Gastrocnemius medialis (tissue), 4 donors: Measurements from ENCODE around the gene PCSK6. TPM values are rescaled to one million over a fixed set of nuclear protein-coding genes. Genes with fewer than 3 reads are reported as not detected.

Experiments
- ATAC-seq, 2 donors: fragments of 150-250 bp; one replicate each; pipeline ENCODE4 v1.9.1; 2016
- DNase-seq, 2 donors: peaks; one replicate each; pipeline ENCODE4 v3.0.0-alpha.2; 2019
- H3K27ac ChIP-seq, 4 donors: fragments of 200-600 bp; sonication (generic); 1 replicate in 1 of 4; 2 replicates in 3 of 4; pipeline ENCODE4 v1.5.1; 2016 to 2018; ENCODE audit warnings: mild to moderate bottlenecking in 2 of 4, moderate library complexity in 1 of 4
- H3K27me3 ChIP-seq, 3 donors: fragments of 200-600 bp; sonication (generic) in 2 of 3; 1 replicate in 1 of 3; 2 replicates in 2 of 3; pipeline versions ENCODE4 v1.5.1 to v1.6.0; 2016 to 2019; ENCODE audit warnings: mild to moderate bottlenecking in 1 of 3, moderate library complexity in 1 of 3
- H3K36me3 ChIP-seq, 2 donors: fragments of 200-600 bp; sonication (generic) in 1 of 2; one replicate each; pipeline ENCODE4 v1.5.1; 2017 to 2018
- H3K4me1 ChIP-seq, 2 donors: fragments of 200-600 bp; sonication (generic) in 1 of 2; one replicate each; pipeline ENCODE4 v1.5.1; 2016 to 2017; ENCODE audit warnings: mild to moderate bottlenecking in 2 of 2
- H3K4me3 ChIP-seq, 4 donors: fragments of 200-600 bp; sonication (generic) in 3 of 4; 1 replicate in 1 of 4; 2 replicates in 3 of 4; pipeline ENCODE4 v1.5.1; 2016 to 2019; ENCODE audit warnings: mild to moderate bottlenecking in 2 of 4
- H3K9me3 ChIP-seq, 3 donors: fragments of 200-600 bp; sonication (generic) in 2 of 3; 1 replicate in 1 of 3; 2 replicates in 2 of 3; pipeline ENCODE4 v1.5.1; 2016 to 2019
- POLR2A ChIP-seq, 2 donors: fragments of 450-650 bp; IDR thresholded peaks; one replicate each; pipeline ENCODE4 v1.6.1; 2017; ENCODE audit warnings: antibody characterized with exemption in 2 of 2, mild to moderate bottlenecking in 2 of 2, moderate library complexity in 2 of 2
- in situ Hi-C, 4 donors: fragments of 200-750 bp; cut with MboI; loops; one replicate each; pipeline versions ENCODE4 v1.15.0 to v1.8.0; 2017; ENCODE audit warnings: low sequenced_read_pairs in 4 of 4
- intact Hi-C: fragments of 100-400 bp; cut with DNase I; formaldehyde crosslinking; loops from one replicate; pipeline ENCODE4 v1.15.1; 2023; ENCODE audit warnings: low total_unique reads
- total RNA-seq, 4 donors: library from RNA; depleted of rRNA; stranded (reverse); fragments of >200 nt; gene quantifications; one replicate each; pipeline versions ENCODE4 v1.1.0 to v1.2.3, GENCODE V29; 2016
- TF ChIP-seq, protein P1 (sequence below), 5 experiments: fragments of 450-650 bp in 3 of 5; fragments of 200-600 bp in 2 of 5; sonication (generic) in 2 of 5; IDR thresholded peaks in 4 of 5; conservative IDR thresholded peaks in 1 of 5; 1 replicate in 4 of 5; 2 replicates in 1 of 5; pipeline ENCODE4 v1.5.1; 2016 to 2019; ENCODE audit warnings: antibody characterized with exemption in 5 of 5, mild to moderate bottlenecking in 3 of 5, moderate library complexity in 3 of 5

Gene PCSK6
- total RNA-seq, 4 donors from 2014 or later: 12.8 to 46.0 (median 23.6) TPM

DNA sequence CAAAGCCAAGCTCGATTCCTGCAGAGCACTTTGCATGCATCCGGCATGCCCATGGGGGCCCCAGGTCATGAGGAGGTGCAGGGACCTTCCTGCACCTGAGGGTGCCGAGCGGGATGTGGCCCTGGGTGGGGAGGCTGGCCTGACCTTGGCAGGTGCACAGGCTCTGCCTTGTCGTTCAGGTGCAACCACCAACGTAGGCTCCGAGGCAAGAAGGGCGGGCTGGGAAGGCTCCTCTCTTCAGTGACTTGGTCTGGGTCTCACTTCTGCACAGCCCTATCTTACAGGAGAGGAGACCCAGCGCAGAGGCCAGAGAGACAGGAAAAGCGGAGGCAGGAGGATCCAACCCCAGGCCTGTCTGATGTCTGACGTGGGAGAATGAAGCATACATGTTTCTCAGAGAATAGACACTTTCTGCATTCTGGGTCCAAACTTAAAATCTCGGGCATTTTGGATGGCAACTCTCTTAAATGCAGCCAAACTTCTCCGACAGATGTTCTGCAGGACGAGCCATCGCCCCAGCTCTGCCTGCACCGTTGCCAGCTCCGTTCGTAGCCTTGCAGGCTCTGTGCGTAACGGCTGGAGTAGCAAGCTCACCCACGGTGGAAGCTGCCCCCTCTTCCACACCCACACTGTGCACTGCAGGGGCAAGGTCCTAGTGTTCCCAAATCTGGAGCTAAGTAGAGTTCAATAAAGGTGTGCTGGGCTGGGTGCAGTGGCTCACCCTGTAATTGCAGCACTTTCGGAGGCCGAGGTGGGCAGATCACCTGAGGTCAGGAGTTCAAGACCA lies 133.6 kb downstream of the PCSK6 start:
- no peak for DNase-seq
- in situ Hi-C loops: no loop called here
- intact Hi-C loops: no loop called here

DNA sequence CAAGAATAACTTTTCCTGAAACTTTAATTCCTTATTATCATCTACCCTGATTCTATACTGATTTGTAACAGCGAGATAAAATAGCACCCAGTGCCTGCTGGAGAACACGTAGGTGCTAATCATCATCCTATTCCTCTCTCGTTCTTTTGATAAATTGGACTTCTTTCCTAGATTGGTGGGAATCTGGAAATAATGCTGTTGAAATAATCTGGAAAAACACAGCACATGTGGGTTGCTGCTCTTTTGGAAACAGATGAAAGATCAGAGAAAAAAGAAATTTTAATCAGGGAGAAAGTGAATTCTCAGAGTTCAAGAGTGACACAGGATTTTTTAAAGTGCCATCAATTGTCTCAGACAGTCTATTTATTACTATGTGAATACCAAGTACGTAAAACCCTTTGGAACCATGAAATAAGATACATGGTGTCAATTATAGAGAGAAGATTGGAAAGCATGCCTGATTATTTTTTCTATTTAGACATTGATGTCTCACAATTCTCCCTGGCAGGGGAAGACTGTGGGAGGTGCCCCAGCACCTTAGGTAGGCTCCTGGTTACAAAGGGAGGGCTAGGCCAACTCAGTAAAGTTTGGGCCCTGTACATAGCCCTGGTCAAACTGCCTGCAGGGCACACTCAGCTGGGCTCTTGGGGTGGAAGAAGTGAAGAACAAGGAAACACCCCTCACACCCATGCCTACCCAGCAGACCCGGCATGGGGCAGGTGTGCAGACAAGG lies 134.4 kb downstream of the PCSK6 start:
- in situ Hi-C loops (no loop called here), intact Hi-C loops (no loop called here)
- Histone ChIP-seq H3K27me3 (no peaks in the 10 kb centered on the region), H3K9me3 (no peaks in the 10 kb centered on the region), H3K36me3 (no peaks in the 10 kb centered on the region), H3K27ac (no peak overlapping the region), H3K4me3 (no peak overlapping the region), H3K4me1 (peaks cover 0 to 5% of the 10 kb centered on the region in 2 donors)
- no peak for ATAC-seq
- TF ChIP-seq, protein P1, sequence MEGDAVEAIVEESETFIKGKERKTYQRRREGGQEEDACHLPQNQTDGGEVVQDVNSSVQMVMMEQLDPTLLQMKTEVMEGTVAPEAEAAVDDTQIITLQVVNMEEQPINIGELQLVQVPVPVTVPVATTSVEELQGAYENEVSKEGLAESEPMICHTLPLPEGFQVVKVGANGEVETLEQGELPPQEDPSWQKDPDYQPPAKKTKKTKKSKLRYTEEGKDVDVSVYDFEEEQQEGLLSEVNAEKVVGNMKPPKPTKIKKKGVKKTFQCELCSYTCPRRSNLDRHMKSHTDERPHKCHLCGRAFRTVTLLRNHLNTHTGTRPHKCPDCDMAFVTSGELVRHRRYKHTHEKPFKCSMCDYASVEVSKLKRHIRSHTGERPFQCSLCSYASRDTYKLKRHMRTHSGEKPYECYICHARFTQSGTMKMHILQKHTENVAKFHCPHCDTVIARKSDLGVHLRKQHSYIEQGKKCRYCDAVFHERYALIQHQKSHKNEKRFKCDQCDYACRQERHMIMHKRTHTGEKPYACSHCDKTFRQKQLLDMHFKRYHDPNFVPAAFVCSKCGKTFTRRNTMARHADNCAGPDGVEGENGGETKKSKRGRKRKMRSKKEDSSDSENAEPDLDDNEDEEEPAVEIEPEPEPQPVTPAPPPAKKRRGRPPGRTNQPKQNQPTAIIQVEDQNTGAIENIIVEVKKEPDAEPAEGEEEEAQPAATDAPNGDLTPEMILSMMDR (IDR thresholded peaks at IDR 0.05 in 4 of 5, conservative IDR thresholded peaks at IDR 0.05 in 1 of 5): no peak
- no peak for TF ChIP-seq POLR2A (IDR thresholded peaks at IDR 0.05)
- DNase-seq: no peak

More for the DNA sequence above, 133.6 kb downstream of the PCSK6 start:
- Histone ChIP-seq H3K36me3 (no peaks in the 10 kb centered on the region), H3K9me3 (no peaks in the 10 kb centered on the region), H3K4me1 (peaks cover 0 to 5% of the 10 kb centered on the region in 2 donors), H3K27ac (no peak overlapping the region), H3K27me3 (no peaks in the 10 kb centered on the region), H3K4me3 (no peak overlapping the region)
- no peak for ATAC-seq
- no peak for TF ChIP-seq POLR2A (IDR thresholded peaks at IDR 0.05)
- TF ChIP-seq, protein P1 (IDR thresholded peaks at IDR 0.05 in 4 of 5, conservative IDR thresholded peaks at IDR 0.05 in 1 of 5): no peak

DNA sequence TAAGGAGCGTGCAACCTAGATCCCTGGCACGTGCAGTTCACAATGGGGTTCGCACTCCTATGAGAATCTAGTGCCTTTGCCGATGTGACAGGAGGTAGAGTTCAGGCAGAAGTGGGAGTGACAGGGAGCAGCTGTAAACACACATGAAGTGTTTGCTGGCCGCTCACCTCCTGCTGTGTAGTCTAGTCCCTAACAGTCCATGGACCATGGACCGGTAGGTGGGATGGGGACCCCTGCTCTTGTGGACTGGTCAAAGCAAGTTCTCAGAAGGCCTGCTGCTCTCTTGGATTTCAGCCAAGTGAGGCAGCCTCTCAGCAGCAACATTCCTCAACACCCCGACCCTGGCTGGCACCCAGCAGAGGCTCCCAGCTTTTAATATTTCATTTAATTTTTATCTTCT lies 136.3 kb downstream of the PCSK6 start:
- H3K4me3 ChIP-seq: no peak overlapping the region
- H3K9me3 ChIP-seq: no peaks in the 10 kb centered on the region
- TF ChIP-seq, protein P1 (IDR thresholded peaks at IDR 0.05 in 4 of 5, conservative IDR thresholded peaks at IDR 0.05 in 1 of 5): no peak
- no peak for TF ChIP-seq POLR2A (IDR thresholded peaks at IDR 0.05)
- H3K36me3 ChIP-seq: no peaks in the 10 kb centered on the region
- H3K4me1 ChIP-seq: peaks cover 0 to 8% of the 10 kb centered on the region in 2 donors
- no peak for ATAC-seq
- in situ Hi-C loops: no loop called here
- no peaks in the 10 kb centered on the region for H3K27me3 ChIP-seq
- intact Hi-C loops: no loop called here
- DNase-seq: no peak
- H3K27ac ChIP-seq: no peak overlapping the region

DNA sequence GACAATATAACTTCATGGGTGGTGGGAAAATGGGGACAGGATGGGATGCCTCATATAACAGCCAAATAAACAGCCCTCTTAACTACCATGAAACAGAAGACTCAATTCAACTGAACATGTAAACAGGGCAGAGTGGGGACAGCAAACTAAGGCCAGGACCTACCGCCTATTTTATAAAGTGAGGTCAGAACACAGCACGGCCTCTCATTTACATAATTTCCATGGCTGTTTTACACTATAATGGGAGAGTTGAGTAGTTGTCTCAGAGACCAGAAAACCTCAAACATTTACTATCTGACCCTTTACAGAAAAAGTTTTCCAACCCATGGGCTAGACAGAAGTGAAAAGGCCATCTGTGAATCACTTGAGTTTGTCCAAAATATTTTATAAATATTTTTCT lies 137.8 kb downstream of the PCSK6 start:
- Histone ChIP-seq H3K27ac (no peak overlapping the region), H3K27me3 (no peaks in the 10 kb centered on the region), H3K4me1 (peaks cover 0 to 8% of the 10 kb centered on the region in 2 donors), H3K4me3 (no peak overlapping the region), H3K9me3 (no peaks in the 10 kb centered on the region), H3K36me3 (no peaks in the 10 kb centered on the region)
- DNase-seq (no peak), ATAC-seq (no peak)
- intact Hi-C loops (no loop called here), in situ Hi-C loops (no loop called here)
- no peak for TF ChIP-seq POLR2A (IDR thresholded peaks at IDR 0.05)
- TF ChIP-seq, protein P1 (IDR thresholded peaks at IDR 0.05 in 4 of 5, conservative IDR thresholded peaks at IDR 0.05 in 1 of 5): no peak
